ENCODE results near the gene TMEM192.
A peak's percentile ranks its signal among the peaks of the same experiment; 100 is the strongest.
"Not testable (repeated sequence)": the region's sequence is repeated elsewhere in the genome, so short reads cannot be mapped to it uniquely, and the experiment has no call there.

The TMEM192 gene

DNA sequence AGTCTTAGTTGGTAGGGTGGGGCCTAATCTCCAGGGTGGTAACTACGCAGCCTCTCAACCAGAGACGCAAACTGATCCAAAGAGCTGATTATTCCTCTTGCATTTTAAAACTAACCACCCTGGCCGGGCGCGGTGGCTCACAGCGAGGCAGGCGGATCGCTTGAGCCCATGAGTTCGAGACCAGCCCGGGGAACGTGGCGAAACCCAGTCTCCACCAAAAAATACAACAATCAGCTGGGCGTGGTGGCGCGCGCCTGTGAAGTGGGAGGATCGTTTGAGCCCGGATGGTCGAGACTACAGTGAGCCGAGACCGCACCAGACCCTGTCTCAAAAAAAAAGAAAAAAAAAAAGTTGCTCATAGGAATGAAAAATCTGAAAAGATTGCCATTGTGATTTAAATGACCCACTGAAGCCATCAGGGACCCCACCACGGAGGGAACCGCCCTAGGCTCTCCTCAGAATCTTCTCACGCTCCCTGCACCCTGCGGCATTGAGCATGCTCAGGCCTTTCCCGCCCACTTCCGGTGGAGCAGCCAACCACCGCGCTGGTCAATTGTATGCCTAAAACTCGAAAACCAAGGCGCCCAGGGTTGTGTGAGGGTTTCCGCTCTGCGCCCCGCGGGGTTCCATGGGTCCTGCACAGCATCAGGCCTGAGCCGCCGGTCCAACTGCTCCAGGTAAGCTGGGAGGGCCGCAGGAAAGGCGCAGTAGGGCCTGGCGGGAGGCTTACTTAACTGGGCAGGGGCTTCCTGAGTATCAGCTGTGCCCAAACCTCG lies 81.0 kb downstream of the TMEM192 start, which contains the start of gene TRIM60:
Gene TRIM60, plus strand, starts transcription at position 564 of the 776 bp plus-strand sequence. CDS start 8,074 bp downstream, outside the sequence.
- DNase-seq = no peak
- no peaks in the 10 kb centered on the region for H3K27me3 ChIP-seq (replicated peaks; ENCODE audit: insufficient read depth, low read length)
- no peak within 1 kb of the TSS for H3K4me2 ChIP-seq (ENCODE audit: low read depth, low read length)
- no peaks in the 10 kb centered on the region for H3K9me2 ChIP-seq (replicated peaks; ENCODE audit: insufficient read depth, low read length)
- no peak within 1 kb of the TSS for H3K4me3 ChIP-seq (ENCODE audit: low read length)
- H3K9me3 ChIP-seq (replicated peaks; ENCODE audit: insufficient read depth, low read length) = no peaks in the 10 kb centered on the region
- no peaks in the 10 kb centered on the region for H4K20me1 ChIP-seq (ENCODE audit: insufficient read depth, low read length)
- H3K4me1 ChIP-seq (ENCODE audit: low read length) = peaks cover 8% of the 10 kb centered on the region
- H3K27ac ChIP-seq (ENCODE audit: low read length) = no peak within 1 kb of the TSS
- H3K9ac ChIP-seq (ENCODE audit: low read length) = no peak within 1 kb of the TSS
- H3K36me3 ChIP-seq (replicated peaks; ENCODE audit: insufficient read depth, low read length) = no peaks in the 10 kb centered on the region
- no peaks in the 10 kb centered on the region for H3K79me2 ChIP-seq (ENCODE audit: low read length)
- H3F3A ChIP-seq (ENCODE audit: insufficient read depth, low read length) = 0 out of 2 replicates have a peak, but pooled peaks cover 6% of the 10 kb centered on the region
- TF ChIP-seq, protein P1, sequence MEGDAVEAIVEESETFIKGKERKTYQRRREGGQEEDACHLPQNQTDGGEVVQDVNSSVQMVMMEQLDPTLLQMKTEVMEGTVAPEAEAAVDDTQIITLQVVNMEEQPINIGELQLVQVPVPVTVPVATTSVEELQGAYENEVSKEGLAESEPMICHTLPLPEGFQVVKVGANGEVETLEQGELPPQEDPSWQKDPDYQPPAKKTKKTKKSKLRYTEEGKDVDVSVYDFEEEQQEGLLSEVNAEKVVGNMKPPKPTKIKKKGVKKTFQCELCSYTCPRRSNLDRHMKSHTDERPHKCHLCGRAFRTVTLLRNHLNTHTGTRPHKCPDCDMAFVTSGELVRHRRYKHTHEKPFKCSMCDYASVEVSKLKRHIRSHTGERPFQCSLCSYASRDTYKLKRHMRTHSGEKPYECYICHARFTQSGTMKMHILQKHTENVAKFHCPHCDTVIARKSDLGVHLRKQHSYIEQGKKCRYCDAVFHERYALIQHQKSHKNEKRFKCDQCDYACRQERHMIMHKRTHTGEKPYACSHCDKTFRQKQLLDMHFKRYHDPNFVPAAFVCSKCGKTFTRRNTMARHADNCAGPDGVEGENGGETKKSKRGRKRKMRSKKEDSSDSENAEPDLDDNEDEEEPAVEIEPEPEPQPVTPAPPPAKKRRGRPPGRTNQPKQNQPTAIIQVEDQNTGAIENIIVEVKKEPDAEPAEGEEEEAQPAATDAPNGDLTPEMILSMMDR (IDR thresholded peaks at IDR 0.05; ENCODE audit: low read length) = no peak
- TF ChIP-seq EZH2 (optimal IDR thresholded peaks at IDR 0.05; ENCODE audit: low read depth, low read length) = no peak
- TF ChIP-seq EZH2phosphoT487 (IDR thresholded peaks at IDR 0.05; ENCODE audit: low read length) = no peak
- H2AFZ ChIP-seq (ENCODE audit: low read length) = no peak within 1 kb of the TSS

DNA sequence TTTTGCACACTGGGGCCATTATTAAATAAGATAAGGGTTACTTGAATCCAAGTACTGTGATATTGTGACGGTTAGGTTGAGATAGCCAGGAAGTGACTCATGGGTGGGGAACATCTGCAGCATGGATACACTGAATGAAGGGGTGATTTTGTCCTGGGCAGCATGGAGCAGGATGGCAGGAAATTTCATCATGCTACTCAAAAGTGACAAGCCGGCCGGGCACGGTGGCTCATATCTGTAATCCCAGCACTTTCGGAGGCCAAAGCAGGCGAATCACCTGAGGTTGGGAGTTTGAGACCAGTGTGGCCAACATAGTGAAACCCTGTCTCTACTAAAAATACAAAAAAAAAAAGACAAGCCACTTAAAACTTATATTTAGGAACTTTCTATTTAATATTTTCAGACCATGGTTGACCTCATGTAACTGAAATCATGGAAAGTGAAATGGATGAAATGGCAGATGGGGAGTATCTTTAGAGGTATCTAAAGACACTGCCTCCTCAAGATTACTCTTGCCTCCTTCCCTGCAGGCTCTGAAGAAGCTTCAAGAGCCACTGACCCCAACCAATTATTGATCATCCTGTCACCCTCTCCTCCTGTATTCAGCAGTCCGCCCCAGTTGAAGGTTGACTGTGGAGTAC lies 84.8 kb downstream of the TMEM192 start:
- Histone ChIP-seq H4K20me1 (ENCODE audit: insufficient read depth, low read length) (no peaks in the 10 kb centered on the region), H3K4me1 (ENCODE audit: low read length) (peaks cover 20% of the 10 kb centered on the region), H3K9me2 (replicated peaks; ENCODE audit: insufficient read depth, low read length) (no peaks in the 10 kb centered on the region), H3K9me3 (replicated peaks; ENCODE audit: insufficient read depth, low read length) (no peaks in the 10 kb centered on the region), H3K27me3 (replicated peaks; ENCODE audit: insufficient read depth, low read length) (no peaks in the 10 kb centered on the region), H3K9ac (ENCODE audit: low read length) (no peak overlapping the region), H3K4me3 (ENCODE audit: low read length) (no peak overlapping the region), H3K36me3 (replicated peaks; ENCODE audit: insufficient read depth, low read length) (no peaks in the 10 kb centered on the region), H2AFZ (ENCODE audit: low read length) (no peak overlapping the region), H3K79me2 (ENCODE audit: low read length) (no peaks in the 10 kb centered on the region), H3K4me2 (ENCODE audit: low read depth, low read length) (no peak overlapping the region), H3F3A (ENCODE audit: insufficient read depth, low read length) (peaks cover 9% of the 10 kb centered on the region; the same call in 1 of the 2 replicates), H3K27ac (ENCODE audit: low read length) (no peak overlapping the region)
- DNase-seq = peak; percentile 53
- no peak for TF ChIP-seq EZH2 (optimal IDR thresholded peaks at IDR 0.05; ENCODE audit: low read depth, low read length)
- TF ChIP-seq, protein P1 (IDR thresholded peaks at IDR 0.05; ENCODE audit: low read length) = no peak
- no peak for TF ChIP-seq EZH2phosphoT487 (IDR thresholded peaks at IDR 0.05; ENCODE audit: low read length)

DNA sequence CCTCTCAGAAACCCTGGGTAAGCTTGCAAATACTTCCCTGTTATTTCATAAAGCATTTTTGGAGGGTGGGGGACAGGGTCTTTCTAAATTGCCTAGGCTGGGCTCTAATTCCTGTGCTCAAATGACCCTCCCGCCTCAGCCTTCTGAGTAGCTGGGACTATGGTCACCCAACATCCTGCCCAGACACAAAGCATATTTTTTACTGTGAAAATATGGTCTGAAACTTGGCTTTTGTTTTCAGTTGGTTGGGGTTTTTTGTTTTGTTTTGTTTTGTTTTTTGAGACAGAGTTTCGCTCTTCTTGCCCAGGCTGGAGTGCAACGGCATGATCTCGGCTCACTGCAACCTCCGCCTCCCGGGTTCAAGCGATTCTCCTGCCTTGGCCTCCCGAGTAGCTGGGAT lies 86.9 kb downstream of the TMEM192 start:
- not testable (repeated sequence) for H3K4me3 ChIP-seq (ENCODE audit: low read length); H3K9ac ChIP-seq (ENCODE audit: low read length); H3K27me3 ChIP-seq (replicated peaks; ENCODE audit: insufficient read depth, low read length); H3K36me3 ChIP-seq (replicated peaks; ENCODE audit: insufficient read depth, low read length); H4K20me1 ChIP-seq (ENCODE audit: insufficient read depth, low read length); H3K9me2 ChIP-seq (replicated peaks; ENCODE audit: insufficient read depth, low read length); H3K79me2 ChIP-seq (ENCODE audit: low read length); H2AFZ ChIP-seq (ENCODE audit: low read length); H3K9me3 ChIP-seq (replicated peaks; ENCODE audit: insufficient read depth, low read length); H3F3A ChIP-seq (ENCODE audit: insufficient read depth, low read length)
- H3K4me1 ChIP-seq (ENCODE audit: low read length) = peaks cover 20% of the 10 kb centered on the region
- DNase-seq = peak; percentile 71
- H3K27ac ChIP-seq (ENCODE audit: low read length) = peak overlapping the region; percentile 39; the same call in 1 of the 2 replicates
- peak overlapping the region; percentile 40; the same call in 1 of the 2 replicates for H3K4me2 ChIP-seq (ENCODE audit: low read depth, low read length)

All from MM.1S (cell line).